Right ventricle myocardium superior (tissue), 1 donor: ENCODE measurements around the gene ABCC6. TPM values are rescaled to one million over a fixed set of nuclear protein-coding genes. Genes with fewer than 3 reads are reported as not detected.
A peak's percentile ranks its signal among the peaks of the same experiment; 100 is the strongest.
"Not testable (repeated sequence)": the region's sequence is repeated elsewhere in the genome, so short reads cannot be mapped to it uniquely, and the experiment has no call there.

Experiments used
- ATAC-seq: fragments of 200-7000 bp; cut with Tn5 transposase; one replicate; pipeline ENCODE4 v1.9.1; 2020; ENCODE audit warnings: mild to moderate bottlenecking; ENCODE audit not compliant: poor library complexity
- DNase-seq: peaks from one replicate; pipeline ENCODE4 v3.0.0-alpha.2; 2020
- intact Hi-C: fragments of 100-400 bp; cut with DNase I; formaldehyde crosslinking; loops from one replicate; pipeline ENCODE4 v1.11.2; 2022
- total RNA-seq: library from RNA; stranded (reverse); fragmentation: NEBNext Ultra II Directional; extraction: Animal tissue kit (Norgen Biotek cat#: 25700); gene quantifications from one replicate; pipeline ENCODE4 v1.2.1, GENCODE V29; 2021
- donor health status: DM: no; HTN: yes; CAD: no; lungs with severe emphysema.

Gene ABCC6
- total RNA-seq, 1 donor from 2014 or later, result 1.5 TPM

- intact Hi-C loops, result loop anchor here (5.0 kb wide), 1 partner anchor 432 kb away; no protein-coding TSS in a partner anchor
- not testable (repeated sequence) for DNase-seq
Observed at GRCh38 chr16:16199428-16199827, 23.9 kb downstream of the ABCC6 start.

DNA sequence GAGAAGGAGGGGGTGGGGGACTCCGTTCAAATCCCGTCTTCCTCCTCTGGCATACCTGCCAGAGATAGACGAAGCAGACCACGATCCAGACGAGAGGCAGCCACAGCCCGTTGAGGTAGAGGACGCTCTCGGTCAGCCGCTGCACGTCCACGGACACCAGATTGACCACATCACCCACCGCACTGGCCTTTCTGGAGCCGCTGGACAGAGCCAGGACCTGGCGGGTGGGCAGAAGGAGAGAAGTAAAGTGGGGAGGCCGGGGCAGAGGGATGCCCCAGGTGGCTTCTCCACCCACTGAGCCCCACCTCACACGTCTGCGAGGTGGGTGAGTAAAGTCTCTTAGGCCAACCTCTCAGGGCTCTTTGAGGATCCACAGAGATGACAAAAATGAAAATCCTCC lies 25.3 kb downstream of the ABCC6 start:
- ATAC-seq (no peak), DNase-seq (no peak)
- intact Hi-C loops, result loop anchor here (5.0 kb wide), 1 partner anchor 431 kb away; no protein-coding TSS in a partner anchor

More at GRCh38 chr16:16199428-16199827, 23.9 kb downstream of the ABCC6 start:
- not testable (repeated sequence) for ATAC-seq

DNA sequence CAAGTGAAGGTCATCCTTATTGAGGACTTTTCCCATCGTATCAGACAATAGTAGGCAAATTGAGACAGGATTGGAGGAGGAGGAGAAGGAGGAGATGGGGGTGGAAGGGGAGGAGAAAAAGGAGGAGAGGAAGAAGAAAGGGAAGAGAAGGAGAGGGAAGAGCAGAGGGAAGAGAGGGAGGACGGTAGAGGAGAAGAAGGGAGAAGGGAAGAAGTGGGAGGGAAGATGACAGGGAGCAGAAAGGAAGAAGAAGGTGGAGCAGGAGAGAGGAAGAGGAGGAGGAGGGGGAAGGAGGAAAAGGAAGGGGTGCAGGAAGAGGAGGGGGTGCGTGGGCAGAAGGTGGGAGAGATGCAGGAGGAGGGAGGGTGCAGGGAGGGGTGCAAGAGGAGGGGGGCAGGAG lies 26.0 kb downstream of the ABCC6 start:
- DNase-seq (no peak), ATAC-seq (no peak)
- intact Hi-C loops, result loop anchor here (5.0 kb wide), 1 partner anchor 430 kb away; no protein-coding TSS in a partner anchor

GRCh38 chr16:16196099-16196498 lies 27.2 kb downstream of the ABCC6 start:
- intact Hi-C loops, result loop anchor here (5.0 kb wide), 1 partner anchor 429 kb away; no protein-coding TSS in a partner anchor
- DNase-seq (no peak), ATAC-seq (no peak)

DNA sequence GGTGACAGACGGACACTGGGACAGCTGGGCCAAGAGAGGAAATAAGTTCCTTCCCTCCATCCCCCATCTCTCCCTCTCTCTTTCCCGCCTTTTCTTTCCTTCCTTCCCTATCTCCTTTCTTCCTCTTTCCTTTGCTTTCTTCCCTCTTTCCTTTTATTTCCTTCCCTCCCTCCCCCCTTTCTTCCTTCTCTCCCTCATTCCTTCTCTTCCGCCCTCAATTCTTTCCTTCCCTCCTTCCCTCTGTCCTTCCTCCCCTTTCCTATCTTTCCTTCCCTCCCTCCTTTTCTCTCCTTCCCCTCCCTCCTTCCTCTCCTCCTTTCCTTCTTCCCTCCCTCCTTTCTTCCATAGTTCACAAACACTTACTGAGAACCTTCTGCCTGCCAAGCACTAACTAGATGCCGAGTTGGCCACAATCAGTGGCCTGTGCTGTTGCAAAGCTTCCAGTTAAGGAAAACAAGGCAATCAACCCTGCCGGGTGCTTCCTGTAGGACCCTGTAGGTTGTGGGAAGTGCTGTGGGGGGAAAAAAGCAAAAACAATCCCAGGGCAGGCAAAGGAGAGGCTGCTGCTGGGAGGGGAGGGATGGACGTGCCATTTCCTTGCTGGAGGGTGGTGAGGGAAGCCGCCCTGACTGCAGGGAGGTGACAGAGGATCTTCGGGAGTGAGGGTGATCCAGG lies 31.7 kb downstream of the ABCC6 start:
- no peak for ATAC-seq
- intact Hi-C loops, result no loop called here
- no peak for DNase-seq

DNA sequence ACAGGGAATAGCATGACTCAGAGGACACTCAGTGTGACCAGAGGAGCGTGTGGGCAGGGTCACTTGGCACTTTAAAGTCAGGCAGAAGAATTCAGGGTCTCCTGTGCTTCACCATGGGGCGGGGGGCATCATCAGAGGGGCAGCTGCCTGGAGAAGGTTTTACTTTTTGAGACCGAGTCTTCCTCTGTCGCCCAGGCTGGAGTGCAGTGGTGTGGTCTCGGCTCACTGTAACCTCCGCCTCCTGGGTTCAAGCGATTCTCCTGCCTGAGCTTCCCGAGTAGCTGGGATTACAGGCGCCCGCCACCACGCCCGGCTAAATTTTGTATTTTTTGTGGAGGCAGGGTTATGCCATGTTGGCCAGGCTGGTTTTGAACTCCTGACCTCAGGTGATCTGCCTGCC lies 32.3 kb downstream of the ABCC6 start:
- intact Hi-C loops, ATAC-seq, DNase-seq: not testable (repeated sequence)

DNA sequence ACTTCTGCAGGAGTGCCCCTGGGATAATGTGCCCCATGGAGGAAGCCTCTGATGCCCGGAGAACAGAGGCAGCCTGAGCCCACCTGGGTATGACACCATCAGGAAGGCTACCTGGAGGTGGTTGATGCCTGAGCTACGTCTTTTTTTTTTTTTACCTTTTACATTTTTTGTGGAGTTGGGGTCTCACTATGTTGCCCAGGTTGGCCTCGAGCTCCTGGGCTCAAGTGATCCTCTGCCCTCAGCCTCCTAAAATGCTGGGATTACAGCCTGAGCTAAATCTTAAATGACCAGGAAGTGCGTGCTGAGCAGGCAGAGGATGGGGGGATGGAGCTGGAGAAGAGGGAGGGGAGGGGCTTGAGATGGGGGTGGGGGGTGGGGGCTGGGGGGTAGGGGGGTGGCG lies 32.7 kb downstream of the ABCC6 start:
- DNase-seq (no peak), ATAC-seq (no peak)
- intact Hi-C loops, result no loop called here

DNA sequence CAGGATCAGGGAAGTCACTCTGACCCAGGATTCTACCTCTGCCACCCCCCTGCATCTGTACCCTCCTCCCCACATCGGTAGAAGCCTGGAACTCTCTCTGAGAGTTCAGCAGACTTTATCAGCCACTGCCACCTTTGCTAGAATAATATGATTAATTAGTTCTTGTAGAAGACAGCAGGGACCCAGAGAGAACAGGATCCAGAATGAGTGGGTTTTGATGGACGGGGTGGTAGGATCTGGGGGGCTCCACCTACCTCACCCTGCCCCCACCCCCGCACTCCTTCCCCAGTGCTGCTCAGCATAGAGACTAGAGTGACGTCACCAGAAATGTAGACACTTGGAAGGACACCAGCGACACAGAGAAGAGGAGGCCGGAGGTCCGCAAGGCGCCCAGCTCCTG lies 33.5 kb downstream of the ABCC6 start:
- intact Hi-C loops, result no loop called here
- no peak for DNase-seq
- ATAC-seq, result no peak

- DNase-seq, result no peak
- intact Hi-C loops, result no loop called here
- ATAC-seq, result no peak
Observed at GRCh38 chr16:16188827-16189226, 34.5 kb downstream of the ABCC6 start.

GRCh38 chr16:16186820-16187219 lies 36.5 kb downstream of the ABCC6 start:
- DNase-seq (no peak), ATAC-seq (no peak)
- intact Hi-C loops, result no loop called here

- intact Hi-C loops, result no loop called here
- ATAC-seq, result no peak
- DNase-seq, result no peak
Observed at GRCh38 chr16:16185095-16185494, 38.2 kb downstream of the ABCC6 start.

DNA sequence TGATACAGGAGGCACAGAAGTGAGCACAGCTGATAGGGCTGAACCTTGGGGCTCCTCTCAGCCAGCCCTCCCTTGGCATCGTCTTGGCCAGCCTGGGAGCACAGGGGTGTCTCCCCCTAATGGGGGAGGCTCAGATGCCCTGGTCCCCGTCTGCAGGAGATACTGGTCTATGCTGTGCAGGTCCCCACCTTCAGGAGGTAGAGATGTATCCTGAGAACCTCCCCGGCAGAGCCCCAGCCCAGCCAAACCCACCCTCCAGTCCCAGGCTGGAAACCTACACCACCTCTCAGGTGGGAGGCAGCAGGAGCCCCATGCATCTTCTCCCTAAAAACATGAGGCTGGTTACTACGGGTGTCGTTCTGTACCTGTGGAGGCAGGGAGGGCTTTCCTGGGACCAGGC lies 38.7 kb downstream of the ABCC6 start:
- DNase-seq, result no peak
- intact Hi-C loops, result no loop called here
- no peak for ATAC-seq

DNA sequence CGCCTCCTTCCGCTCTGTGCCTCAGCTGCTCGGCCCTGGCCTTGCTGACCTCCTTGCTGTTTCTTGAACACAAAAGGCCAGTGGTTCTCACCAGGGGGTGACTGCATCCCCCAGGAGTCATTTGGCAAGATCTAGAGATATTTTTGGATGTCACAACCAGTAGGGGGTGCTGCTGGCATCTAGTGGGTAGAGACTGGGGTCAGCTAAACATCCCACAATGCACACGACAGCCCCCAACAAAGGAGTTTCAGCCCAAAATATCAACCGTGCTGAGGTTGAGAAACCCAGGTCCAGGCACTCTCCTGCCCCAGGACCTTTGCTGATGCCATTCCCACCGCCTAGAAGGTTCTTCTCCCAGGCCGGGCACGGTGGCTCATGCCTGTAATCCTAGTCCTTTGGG lies 39.7 kb downstream of the ABCC6 start:
- intact Hi-C loops, result no loop called here
- DNase-seq, result no peak
- no peak for ATAC-seq

GRCh38 chr16:16182918-16183317 lies 40.4 kb downstream of the ABCC6 start:
- ATAC-seq (no peak), DNase-seq (no peak)
- intact Hi-C loops, result no loop called here

- ATAC-seq, DNase-seq, intact Hi-C loops: not testable (repeated sequence)
Observed at GRCh38 chr16:16181748-16182147, 41.5 kb downstream of the ABCC6 start.

GRCh38 chr16:16178455-16179162 lies 44.7 kb downstream of the ABCC6 start:
- ATAC-seq (no peak), DNase-seq (no peak)
- intact Hi-C loops, result no loop called here

DNA sequence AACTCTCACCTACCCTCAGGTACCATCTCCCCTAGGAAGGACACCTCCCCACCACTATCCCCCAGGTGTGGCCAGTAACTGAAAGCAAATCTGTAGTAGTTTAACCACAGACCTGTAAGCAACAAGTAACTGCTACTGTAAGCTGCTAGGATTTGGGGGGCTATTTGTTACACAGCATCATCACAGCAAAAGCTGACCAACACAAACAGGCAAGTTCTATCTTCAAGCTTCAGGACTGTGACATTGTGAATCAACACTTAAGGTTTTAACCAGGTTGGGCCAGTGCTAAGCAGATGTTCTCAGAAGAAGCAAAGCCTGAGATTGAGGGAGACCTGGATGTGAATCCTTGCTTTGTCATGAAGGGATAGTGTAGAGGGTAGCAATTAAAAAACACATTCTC lies 47.0 kb downstream of the ABCC6 start:
- no peak for DNase-seq
- ATAC-seq, result no peak
- intact Hi-C loops, result no loop called here

DNA sequence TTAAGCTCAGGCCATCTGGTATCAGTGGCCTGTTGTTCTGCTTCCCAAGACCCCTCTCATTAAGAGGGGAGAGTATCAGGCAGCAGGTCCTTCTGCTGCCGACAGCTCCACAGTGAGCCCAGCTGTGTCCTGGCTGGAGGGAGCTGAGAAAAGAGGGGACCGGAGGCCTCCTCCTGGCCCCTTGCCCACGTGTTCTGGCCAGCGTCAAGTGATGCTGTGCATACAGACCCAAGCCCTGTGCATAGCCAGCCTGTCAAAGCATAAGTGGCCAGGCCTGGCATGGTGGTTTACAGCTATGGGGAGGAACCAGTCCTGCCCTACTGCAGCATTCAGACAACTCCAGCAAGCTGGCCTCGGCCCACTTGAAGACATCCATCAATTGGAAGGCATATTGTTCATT lies 48.0 kb downstream of the ABCC6 start:
- intact Hi-C loops, result no loop called here
- ATAC-seq (peak; percentile 79), DNase-seq (peak; percentile 56)

DNA sequence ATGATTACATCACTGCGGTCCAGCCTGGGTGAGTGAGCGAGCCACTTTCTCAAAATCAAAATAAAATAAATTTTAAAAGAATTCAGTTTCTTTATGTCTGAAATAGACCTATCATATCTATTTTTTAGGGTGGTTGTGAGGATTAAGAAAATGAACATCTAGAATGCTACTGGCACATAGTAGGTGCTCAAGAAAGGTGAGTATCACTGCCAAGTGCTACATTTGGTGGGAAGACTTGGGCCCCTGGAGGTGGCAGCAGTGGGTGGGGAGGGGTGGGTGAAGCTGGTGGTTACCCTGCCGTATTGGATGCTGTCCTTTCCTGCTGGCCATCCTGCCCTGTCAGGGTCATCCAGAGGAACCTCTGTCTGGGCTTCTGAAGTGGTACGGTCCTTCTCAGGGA lies 50.3 kb downstream of the ABCC6 start:
- ATAC-seq, result no peak

DNA sequence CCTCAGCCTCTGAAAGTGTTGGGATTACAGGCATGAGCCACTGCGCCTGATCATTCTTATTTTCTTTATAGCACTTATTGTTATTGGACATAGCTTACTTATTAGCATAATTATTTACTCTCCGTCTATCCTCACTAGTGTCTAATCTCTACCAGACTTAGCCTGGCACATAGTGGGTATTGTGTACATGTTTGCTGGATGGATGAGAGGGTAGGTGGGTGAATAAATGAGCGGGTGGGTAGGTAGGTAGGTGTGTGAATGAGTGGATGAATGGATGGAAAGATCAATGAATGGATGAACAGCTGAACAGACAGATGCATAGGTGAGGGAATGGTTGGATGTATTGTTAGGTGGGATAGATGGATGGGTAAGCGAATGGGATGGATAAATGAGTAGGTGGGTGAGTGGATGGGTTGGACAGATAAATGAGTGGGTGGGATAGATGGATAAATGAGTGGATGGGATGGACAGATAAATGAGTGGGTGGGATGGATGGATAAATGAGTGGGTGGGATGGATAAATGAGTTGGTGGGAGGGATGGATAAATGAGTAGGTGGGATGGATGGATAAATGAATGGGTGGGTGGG lies 51.9 kb downstream of the ABCC6 start:
- intact Hi-C loops, result no loop called here
- DNase-seq, result no peak

More for the DNA sequence above, 50.3 kb downstream of the ABCC6 start:
- intact Hi-C loops, result no loop called here
- DNase-seq, result no peak

More for the DNA sequence above, 51.9 kb downstream of the ABCC6 start:
- no peak for ATAC-seq
